ENCODE results near the gene SZT2.

GRCh38 chr1:43484367-43484766 is 94.7 kb downstream of the SZT2 start:
- TF ChIP-seq, protein P1, sequence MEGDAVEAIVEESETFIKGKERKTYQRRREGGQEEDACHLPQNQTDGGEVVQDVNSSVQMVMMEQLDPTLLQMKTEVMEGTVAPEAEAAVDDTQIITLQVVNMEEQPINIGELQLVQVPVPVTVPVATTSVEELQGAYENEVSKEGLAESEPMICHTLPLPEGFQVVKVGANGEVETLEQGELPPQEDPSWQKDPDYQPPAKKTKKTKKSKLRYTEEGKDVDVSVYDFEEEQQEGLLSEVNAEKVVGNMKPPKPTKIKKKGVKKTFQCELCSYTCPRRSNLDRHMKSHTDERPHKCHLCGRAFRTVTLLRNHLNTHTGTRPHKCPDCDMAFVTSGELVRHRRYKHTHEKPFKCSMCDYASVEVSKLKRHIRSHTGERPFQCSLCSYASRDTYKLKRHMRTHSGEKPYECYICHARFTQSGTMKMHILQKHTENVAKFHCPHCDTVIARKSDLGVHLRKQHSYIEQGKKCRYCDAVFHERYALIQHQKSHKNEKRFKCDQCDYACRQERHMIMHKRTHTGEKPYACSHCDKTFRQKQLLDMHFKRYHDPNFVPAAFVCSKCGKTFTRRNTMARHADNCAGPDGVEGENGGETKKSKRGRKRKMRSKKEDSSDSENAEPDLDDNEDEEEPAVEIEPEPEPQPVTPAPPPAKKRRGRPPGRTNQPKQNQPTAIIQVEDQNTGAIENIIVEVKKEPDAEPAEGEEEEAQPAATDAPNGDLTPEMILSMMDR (conservative IDR thresholded peaks at IDR 0.05; ENCODE audit: low read length): no peak
- TF ChIP-seq EZH2phosphoT487 (IDR thresholded peaks at IDR 0.05; ENCODE audit: borderline replicate concordance, low read depth, low read length): no peak

All from OCI-LY7 (cell line).